NCI-H526 (cell line): ENCODE measurements around the gene MYO19.
A peak's percentile ranks its signal among the peaks of the same experiment; 100 is the strongest.

Experiments used
- DNase-seq, 2 experiments: peaks; one replicate each; lab custom pipeline; 2025; lab: John Stamatoyannopoulos, UW

Gene MYO19, protein sequence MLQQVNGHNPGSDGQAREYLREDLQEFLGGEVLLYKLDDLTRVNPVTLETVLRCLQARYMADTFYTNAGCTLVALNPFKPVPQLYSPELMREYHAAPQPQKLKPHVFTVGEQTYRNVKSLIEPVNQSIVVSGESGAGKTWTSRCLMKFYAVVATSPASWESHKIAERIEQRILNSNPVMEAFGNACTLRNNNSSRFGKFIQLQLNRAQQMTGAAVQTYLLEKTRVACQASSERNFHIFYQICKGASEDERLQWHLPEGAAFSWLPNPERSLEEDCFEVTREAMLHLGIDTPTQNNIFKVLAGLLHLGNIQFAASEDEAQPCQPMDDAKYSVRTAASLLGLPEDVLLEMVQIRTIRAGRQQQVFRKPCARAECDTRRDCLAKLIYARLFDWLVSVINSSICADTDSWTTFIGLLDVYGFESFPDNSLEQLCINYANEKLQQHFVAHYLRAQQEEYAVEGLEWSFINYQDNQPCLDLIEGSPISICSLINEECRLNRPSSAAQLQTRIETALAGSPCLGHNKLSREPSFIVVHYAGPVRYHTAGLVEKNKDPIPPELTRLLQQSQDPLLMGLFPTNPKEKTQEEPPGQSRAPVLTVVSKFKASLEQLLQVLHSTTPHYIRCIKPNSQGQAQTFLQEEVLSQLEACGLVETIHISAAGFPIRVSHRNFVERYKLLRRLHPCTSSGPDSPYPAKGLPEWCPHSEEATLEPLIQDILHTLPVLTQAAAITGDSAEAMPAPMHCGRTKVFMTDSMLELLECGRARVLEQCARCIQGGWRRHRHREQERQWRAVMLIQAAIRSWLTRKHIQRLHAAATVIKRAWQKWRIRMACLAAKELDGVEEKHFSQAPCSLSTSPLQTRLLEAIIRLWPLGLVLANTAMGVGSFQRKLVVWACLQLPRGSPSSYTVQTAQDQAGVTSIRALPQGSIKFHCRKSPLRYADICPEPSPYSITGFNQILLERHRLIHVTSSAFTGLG

GRCh38 chr17:36534840-36535668, at the start of gene MYO19, which contains the start of gene PIGW:
MYO19 (minus strand) TSS chr17:36534868; CDS start chr17:36532538, 2,330 bp downstream.
PIGW (plus strand) TSS chr17:36534987; CDS start chr17:36537102, 2,115 bp downstream.
- peak; percentile 83 to 95 for DNase-seq

DNA sequence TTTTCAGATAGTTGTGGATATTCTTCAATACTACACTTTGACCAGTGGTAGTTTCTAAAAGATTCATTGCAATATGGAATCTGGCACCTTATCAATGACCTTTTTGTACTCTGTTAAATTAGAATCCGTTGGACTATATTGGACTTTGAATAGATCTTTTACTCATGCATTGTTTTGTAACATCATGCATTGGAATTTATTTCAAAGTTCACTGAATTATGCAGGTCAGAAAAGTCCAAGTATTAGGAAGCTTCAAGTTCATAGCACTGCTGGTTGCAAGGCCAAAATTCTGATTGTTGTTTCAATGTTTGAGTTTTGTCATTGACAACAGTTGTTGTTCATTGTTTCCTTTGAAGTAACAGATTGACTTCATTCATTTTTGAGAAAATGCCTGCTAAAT, 49.1 kb upstream of the MYO19 start:
- no peak for DNase-seq

GRCh38 chr17:36578671-36579070, 44.0 kb upstream of the MYO19 start:
- DNase-seq = no peak

DNA sequence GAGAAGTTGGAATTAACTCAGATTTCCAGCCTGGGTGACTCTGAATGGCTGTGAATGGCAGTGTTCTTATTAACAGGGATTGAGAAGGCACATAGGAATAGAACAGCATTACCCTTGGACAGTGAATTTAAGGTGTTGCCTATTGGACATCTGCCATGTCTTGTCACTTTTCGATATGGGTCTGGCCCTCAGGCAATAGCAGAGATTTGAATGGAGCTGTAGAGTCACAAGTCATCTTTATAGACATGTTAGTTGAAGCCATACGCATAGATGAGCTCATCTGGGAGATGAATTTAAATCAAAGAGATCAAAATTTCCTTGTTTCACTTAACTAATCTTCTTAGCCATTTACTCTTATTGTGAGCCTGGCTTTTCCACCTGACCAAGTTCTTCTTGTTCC, 42.1 kb upstream of the MYO19 start:
- no peak for DNase-seq

DNA sequence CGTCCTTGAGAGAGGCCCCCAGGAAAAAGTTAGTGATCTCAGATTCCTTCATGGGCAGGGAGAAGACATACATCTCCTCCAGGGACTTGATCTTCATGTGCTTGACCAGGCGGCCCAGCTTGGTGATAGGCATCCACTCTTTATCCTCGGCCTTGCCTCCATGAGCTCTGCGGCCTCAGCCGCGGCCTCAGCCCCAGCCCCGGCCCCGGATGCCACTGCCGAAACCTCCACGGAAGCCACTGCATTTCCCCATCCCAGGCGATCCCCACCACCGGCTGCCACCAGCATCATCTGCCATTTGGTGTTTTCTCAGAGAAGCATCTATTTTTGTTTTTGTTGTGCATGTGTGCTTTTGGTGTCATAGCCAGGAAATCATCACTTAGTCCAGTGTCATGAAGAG, 40.4 kb upstream of the MYO19 start:
- DNase-seq = no peak

DNA sequence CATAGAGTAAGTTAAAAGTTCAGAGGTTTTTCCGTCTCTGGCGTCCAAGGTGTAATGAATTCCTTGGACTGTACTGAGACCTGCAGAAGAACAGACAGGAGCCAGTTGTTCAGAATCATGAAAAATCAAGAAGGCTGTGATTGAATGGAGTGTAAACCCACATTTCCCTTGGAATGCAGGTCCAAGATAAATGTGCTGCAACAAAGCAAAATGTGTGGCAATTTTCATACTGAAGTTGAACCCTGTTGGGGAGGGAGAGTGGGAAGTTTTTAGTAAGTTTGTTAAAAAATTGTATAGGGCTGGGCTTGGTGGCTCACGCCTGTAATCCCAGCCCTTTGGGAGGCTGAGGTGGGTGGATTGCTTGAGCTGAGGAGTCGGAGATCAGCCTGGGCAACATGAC, 31.4 kb upstream of the MYO19 start:
- no peak for DNase-seq

DNA sequence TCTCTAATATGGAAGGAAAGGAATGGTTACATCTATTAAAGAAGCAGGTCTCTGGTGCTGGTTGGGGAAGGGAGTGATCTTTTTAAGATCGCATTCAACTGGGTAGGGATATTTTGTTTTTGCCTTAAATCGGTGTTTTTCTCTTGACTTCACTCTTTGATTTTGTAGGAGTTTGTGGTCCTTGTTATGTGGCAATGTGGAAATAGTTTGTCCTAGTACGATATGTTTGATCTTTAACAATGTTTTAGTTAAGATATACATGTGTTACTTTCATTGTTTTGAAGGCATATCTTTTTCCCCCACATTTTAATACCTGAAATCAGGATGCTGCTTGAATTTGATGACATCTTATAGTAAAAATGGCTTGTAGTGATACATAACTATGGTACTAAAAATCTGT, 18.8 kb upstream of the MYO19 start:
- DNase-seq = no peak

GRCh38 chr17:36550491-36551417, 16.1 kb upstream of the MYO19 start:
- DNase-seq = no peak

GRCh38 chr17:36547776-36548175, 13.1 kb upstream of the MYO19 start:
- DNase-seq = no peak

GRCh38 chr17:36546418-36547093, 11.9 kb upstream of the MYO19 start:
- no peak for DNase-seq

DNA sequence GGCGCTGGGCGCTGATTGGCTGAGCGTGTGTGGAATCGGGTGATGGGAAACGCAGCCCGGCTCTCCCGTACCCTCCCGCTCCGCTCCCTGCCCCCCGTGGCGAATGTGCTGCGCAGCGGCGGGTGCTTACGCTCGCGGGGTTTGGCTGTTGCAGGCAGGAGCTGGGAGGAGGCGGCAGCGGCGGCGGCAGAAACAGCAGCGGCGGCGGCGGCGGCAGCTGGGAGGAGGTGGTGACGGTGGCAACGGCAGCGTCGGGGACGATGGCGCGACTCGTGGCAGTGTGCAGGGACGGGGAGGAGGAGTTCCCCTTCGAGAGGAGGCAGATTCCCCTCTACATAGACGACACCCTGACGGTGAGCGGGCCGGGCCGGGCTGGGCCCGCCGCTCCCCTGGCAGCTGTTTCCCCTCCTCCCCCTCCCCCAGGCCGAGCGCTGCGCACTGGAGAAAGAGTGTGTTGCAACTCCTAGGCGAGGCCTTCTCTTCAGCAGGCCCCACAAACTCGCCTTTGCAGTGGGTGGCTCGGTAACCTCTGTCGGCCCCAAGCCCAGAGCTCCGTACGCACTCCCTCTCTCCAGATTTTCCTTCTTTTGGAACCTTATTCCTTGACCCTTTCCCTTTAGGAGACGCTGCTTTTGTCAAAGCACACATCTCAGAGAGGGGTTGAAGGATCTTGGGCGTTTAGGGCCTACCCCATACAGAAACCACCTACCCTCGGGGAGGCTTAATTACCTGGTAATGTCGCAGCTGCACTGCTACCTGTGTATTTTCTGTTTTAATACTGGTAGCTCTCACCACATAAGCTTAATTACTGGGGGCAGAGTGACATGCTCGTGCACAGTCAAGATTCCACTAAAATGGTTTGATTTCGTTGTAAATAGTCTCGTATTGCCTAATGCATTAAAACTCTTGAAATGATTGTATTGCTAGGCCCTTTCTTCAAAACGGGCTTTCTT, 11.1 kb upstream of the MYO19 start:
- DNase-seq = peak; percentile 91 to 98

- no peak for DNase-seq
Measured at GRCh38 chr17:36545077-36545464, 10.4 kb upstream of the MYO19 start.

GRCh38 chr17:36544307-36545076, 9.8 kb upstream of the MYO19 start, which contains the start of gene GGNBP2:
GGNBP2 (plus strand) TSS chr17:36544919; CDS start chr17:36545725, 806 bp downstream.
- peak; percentile 77 to 95 for DNase-seq

DNA sequence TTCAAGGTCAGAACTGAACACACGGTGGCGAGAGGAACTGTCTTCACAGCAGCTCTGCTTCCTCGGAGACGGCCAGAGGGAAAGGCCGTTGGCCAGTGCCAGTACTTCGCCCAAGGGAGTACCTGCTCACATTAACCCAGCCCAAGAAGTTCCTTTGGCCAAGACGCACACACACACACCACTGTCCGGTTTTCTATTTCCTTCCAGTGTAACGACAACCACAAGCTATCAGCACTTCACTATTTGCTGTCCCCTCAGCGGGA, 9.3 kb upstream of the MYO19 start:
- DNase-seq = peak in 1 of 2 experiments; percentile 18

DNA sequence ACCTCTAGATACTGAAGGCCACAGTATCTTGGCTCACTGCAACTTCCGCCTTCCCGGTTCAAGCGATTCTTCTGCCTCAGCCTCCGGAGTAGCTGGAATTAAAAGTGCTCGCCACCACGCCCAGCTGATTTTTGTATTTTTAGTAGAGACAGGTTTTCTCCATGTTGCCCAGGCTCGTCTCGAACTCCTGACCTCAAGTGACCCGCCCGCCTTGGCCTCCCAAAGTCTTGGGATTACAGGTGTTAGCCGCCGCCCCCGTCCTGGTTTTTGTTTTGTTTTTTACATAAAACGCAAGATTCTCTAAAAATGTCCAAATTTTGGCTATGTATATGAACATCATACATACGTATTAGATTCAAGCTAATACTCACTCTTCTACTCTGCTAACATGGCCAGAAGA, 8.1 kb upstream of the MYO19 start:
- DNase-seq = no peak

DNA sequence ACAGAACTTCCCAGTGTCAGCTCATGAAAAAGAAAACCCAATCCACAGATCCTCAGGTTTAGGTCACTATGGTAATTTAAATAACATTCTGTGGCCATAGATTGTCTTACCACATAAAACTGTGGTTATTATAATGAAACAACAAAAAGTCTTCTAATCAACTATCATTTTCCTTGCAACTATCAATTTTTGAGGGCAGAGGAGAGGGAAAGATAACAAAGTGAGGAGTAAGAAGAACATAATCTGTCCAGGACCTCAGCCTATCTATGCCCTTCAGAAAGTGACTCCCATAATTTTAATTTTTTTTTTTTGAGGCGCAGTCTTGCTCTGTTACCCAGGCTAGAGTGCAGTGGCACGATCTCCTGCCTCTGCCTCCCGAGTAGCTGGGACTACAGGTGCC, 6.0 kb upstream of the MYO19 start:
- DNase-seq = no peak

DNA sequence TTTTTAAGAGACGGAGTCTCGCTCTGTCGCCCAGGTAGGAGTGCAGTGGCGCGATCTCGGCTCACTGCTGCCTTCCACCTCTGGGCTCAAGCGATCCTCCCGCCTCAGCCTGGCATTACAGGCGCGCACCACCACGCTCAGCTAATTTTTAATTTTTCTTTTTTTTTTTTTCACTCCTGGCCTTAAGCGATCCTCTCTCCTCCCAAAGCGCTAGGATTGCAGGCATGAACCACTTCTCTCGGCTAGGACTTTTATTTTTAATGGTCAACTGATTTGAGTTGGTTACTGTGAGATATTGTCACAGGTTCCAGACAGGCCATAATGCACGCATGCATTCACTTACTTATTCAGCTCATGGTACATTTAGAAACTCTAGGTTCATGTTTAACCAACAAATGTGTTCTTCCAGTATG, 1.0 kb upstream of the MYO19 start:
- no peak for DNase-seq
